Lower leg skin (tissue), 4 donors: Measurements from ENCODE around the gene FILIP1. TPM values are rescaled to one million over a fixed set of nuclear protein-coding genes. Genes with fewer than 3 reads are reported as not detected.
A peak's percentile ranks its signal among the peaks of the same experiment; 100 is the strongest.

Source experiments
- DNase-seq, 2 donors: peaks; one replicate each; pipeline ENCODE4 v3.0.0-alpha.2; 2019; ENCODE audit warnings: low spot score in 2 of 2
- H3K4me3 ChIP-seq: fragments of 200-600 bp; sonication (generic); 2 replicates; pipeline ENCODE4 v1.5.1; 2017; ENCODE audit warnings: mild to moderate bottlenecking, low read depth; ENCODE audit not compliant: poor library complexity, severe bottlenecking
- POLR2A ChIP-seq, 2 donors: fragments of 450-650 bp; IDR thresholded peaks; one replicate each; pipeline ENCODE4 v1.6.1; 2016 to 2017; ENCODE audit warnings: antibody characterized with exemption in 2 of 2, mild to moderate bottlenecking in 1 of 2, moderate library complexity in 1 of 2
- WGBS, 2 donors: methylation state at CpG; one replicate each; pipeline ENCODE4 v1.1.5; 2018; 5-methylcytosine and 5-hydroxymethylcytosine counted together
- intact Hi-C: fragments of 100-400 bp; cut with DNase I; formaldehyde crosslinking; loops from one replicate; pipeline ENCODE4 v1.15.0; 2023; ENCODE audit warnings: low total_unique reads
- total RNA-seq, 4 donors: library from RNA; depleted of rRNA; stranded (reverse); fragments of >200 nt; gene quantifications; one replicate each; pipeline ENCODE4 v1.1.0, GENCODE V29; 2016
- TF ChIP-seq, protein P1 (sequence below), 3 donors: fragments of 450-650 bp; IDR thresholded peaks; one replicate each; pipeline ENCODE4 v1.5.1; 2016; ENCODE audit warnings: antibody characterized with exemption in 3 of 3, mild to moderate bottlenecking in 3 of 3, moderate library complexity in 2 of 3

The FILIP1 gene
- total RNA-seq, 4 donors from 2014 or later = 0.38 to 1.6 (median 0.92) TPM

- H3K4me3 ChIP-seq = peak overlapping the region; percentile 78
- TF ChIP-seq POLR2A (IDR thresholded peaks at IDR 0.05) = no peak
- intact Hi-C loops = no loop called here
- 0 to 1% methylated on average over 26 to 36 of the region's 36 CpGs for WGBS, 2 donors
- DNase-seq = no peak
Measured at GRCh38 chr6:75283907-75284631, 209.5 kb downstream of the FILIP1 start.

- H3K4me3 ChIP-seq = no peak overlapping the region
- DNase-seq = no peak
- intact Hi-C loops = no loop called here
- 62 to 67% methylated on average over 2 of the region's 2 CpGs for WGBS, 2 donors
- TF ChIP-seq, protein P1, sequence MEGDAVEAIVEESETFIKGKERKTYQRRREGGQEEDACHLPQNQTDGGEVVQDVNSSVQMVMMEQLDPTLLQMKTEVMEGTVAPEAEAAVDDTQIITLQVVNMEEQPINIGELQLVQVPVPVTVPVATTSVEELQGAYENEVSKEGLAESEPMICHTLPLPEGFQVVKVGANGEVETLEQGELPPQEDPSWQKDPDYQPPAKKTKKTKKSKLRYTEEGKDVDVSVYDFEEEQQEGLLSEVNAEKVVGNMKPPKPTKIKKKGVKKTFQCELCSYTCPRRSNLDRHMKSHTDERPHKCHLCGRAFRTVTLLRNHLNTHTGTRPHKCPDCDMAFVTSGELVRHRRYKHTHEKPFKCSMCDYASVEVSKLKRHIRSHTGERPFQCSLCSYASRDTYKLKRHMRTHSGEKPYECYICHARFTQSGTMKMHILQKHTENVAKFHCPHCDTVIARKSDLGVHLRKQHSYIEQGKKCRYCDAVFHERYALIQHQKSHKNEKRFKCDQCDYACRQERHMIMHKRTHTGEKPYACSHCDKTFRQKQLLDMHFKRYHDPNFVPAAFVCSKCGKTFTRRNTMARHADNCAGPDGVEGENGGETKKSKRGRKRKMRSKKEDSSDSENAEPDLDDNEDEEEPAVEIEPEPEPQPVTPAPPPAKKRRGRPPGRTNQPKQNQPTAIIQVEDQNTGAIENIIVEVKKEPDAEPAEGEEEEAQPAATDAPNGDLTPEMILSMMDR (IDR thresholded peaks at IDR 0.05) = no peak
Measured at GRCh38 chr6:75282706-75283105, 210.9 kb downstream of the FILIP1 start.

DNA sequence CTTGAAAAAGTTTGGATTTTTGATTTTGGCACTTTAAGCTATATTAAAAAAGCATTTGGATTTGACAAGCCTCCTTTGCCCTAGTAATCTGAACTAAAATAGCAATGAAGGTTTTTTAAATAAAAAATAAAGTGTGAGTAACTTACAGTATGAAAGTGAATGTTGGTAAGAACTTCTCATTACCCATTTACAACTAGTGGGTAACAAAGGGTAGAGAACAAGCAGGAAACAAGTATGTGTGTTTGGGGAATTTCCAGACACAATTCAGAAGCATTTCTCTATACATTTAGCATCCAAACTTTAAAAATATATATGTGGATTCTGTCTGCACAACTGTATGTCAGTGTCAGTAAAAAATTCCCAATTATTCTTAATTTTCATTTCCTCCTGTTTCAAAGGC lies 211.9 kb downstream of the FILIP1 start:
- no peak for DNase-seq
- H3K4me3 ChIP-seq = no peak overlapping the region
- intact Hi-C loops = no loop called here
- TF ChIP-seq POLR2A (IDR thresholded peaks at IDR 0.05) = no peak
- TF ChIP-seq, protein P1 (IDR thresholded peaks at IDR 0.05) = no peak

DNA sequence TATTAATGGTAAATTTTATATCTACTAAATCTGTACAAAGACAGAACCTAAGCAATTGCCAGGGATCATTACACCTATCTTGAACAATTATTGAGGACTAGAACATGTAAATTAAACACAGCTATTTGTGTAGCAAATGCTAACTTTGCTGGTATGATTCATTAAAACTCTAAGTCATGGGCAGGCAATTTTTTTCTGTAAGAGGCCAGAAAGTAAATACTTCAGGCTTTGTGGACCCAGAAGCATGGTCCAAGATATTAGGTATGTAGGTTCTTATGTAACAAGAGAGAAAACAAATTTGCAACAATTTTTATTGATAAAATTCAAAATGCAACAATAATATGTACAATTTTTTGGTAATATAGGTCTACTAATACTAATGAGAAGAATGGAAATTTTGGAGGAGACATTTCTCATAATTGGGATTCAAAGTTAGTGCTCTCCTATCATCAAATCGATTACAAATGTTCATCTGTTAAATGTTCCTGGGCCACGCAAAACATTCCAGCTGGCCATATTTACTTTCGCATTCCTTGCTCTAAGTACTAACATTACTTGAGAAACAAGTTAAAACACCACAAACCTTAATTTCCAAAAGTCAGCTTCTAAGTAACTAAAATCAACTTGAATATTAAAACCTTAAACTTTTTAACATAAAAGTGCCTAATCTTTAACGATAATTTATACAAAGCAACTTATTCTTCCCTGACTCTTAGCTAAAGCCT lies 213.3 kb downstream of the FILIP1 start:
- DNase-seq = no peak
- TF ChIP-seq POLR2A (IDR thresholded peaks at IDR 0.05) = no peak
- TF ChIP-seq, protein P1 (IDR thresholded peaks at IDR 0.05) = no peak
- intact Hi-C loops = no loop called here
- 69 to 72% methylated on average over 4 of the region's 4 CpGs for WGBS, 2 donors
- no peak overlapping the region for H3K4me3 ChIP-seq

DNA sequence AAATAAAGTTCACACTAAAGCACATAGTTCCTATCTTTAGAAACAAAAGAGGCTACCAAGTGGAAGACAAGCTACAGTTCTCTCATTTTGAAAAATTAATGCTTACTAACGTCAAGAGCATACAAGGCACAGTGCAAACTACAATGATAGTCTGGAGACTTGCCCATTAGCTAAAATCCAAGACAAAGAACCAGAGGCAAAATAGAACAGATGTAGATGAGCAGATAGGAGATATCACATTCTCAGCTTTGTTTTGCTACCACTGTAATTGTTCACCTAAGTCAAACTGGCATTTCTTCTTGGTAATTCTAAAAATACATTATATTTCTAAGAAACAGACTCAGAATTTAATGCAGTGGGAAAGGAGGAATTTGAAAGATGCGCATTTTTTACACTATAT lies 214.2 kb downstream of the FILIP1 start:
- no peak for DNase-seq
- TF ChIP-seq POLR2A (IDR thresholded peaks at IDR 0.05) = no peak
- TF ChIP-seq, protein P1 (IDR thresholded peaks at IDR 0.05) = no peak
- H3K4me3 ChIP-seq = no peak overlapping the region
- 60 to 68% methylated on average over 2 of the region's 2 CpGs for WGBS, 2 donors
- intact Hi-C loops = no loop called here

DNA sequence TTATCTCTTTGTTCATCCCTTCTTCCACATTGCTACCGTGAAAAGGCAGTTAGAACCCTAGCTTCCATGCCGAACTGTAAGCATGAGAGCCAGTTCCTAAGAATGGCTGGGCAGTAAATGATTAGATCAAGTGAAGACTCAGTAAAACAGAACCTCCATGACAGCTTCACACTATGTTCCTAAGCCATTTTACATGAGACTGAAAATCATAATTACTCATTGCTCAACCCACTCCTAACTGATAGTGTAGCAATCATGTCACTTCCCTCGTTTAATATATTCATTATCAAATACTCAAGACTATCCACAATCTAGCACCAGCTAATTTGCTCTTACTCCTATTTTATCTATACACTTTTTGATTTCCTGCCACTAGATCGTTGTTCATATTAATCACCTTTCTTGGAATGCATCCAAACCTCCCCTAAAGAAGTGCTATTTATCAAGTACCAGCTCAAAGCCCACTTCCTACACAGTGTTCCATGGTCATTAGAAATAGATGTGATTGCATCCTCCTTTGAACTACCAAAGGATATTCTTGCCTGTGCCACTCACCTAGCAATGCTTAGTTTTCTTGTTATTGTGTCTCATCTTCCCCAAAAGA lies 215.0 kb downstream of the FILIP1 start:
- TF ChIP-seq POLR2A (IDR thresholded peaks at IDR 0.05) = no peak
- TF ChIP-seq, protein P1 (IDR thresholded peaks at IDR 0.05) = no peak
- no peak for DNase-seq
- intact Hi-C loops = no loop called here
- no peak overlapping the region for H3K4me3 ChIP-seq
- WGBS, 2 donors = 55 to 65% methylated on average over 4 of the region's 4 CpGs
